GM18519 (cell line): ENCODE results near the gene KDM4D.
"Not testable (repeated sequence)": the region's sequence is repeated elsewhere in the genome, so short reads cannot be mapped to it uniquely, and the experiment has no call there.

Experiments
- ATAC-seq: cut with Tn5 transposase; IDR thresholded peaks from one replicate; pipeline ENCODE4 v1.9.1; 2021; ENCODE audit warnings: mild to moderate bottlenecking, moderate library complexity; ENCODE audit not compliant: unreplicated experiment, low FRiP score

Gene KDM4D

GRCh38 chr11:94956963-94957362 is 16.5 kb upstream of the KDM4D start:
- ATAC-seq = no peak

- ATAC-seq = no peak
Measured at GRCh38 chr11:94958121-94958696, 15.3 kb upstream of the KDM4D start.

- no peak for ATAC-seq
Measured at GRCh38 chr11:94959179-94959578, 14.3 kb upstream of the KDM4D start.

- ATAC-seq = no peak
Measured at GRCh38 chr11:94960488-94960887, 13.0 kb upstream of the KDM4D start.

GRCh38 chr11:94961255-94961654 is 12.3 kb upstream of the KDM4D start:
- no peak for ATAC-seq

GRCh38 chr11:94964934-94965333 is 8.6 kb upstream of the KDM4D start:
- no peak for ATAC-seq

- no peak for ATAC-seq
Measured at GRCh38 chr11:94968334-94968958, 5.1 kb upstream of the KDM4D start.

GRCh38 chr11:94972700-94973098 is 810 bp upstream of the KDM4D start:
- ATAC-seq = no peak

GRCh38 chr11:94974178-94974577 is 669 bp downstream of the KDM4D start:
- no peak for ATAC-seq

- ATAC-seq = no peak
Measured at GRCh38 chr11:94975599-94975998, 2.1 kb downstream of the KDM4D start.

- ATAC-seq = no peak
Measured at GRCh38 chr11:94987378-94987777, 13.9 kb downstream of the KDM4D start.

GRCh38 chr11:94988748-94989147 is 15.2 kb downstream of the KDM4D start:
- no peak for ATAC-seq

GRCh38 chr11:94993400-94993943 is 20.0 kb downstream of the KDM4D start:
- no peak for ATAC-seq

- no peak for ATAC-seq
Measured at GRCh38 chr11:94997437-94997836, 23.9 kb downstream of the KDM4D start.

- ATAC-seq = no peak
Measured at GRCh38 chr11:94998285-94998684, 24.8 kb downstream of the KDM4D start.

- ATAC-seq = no peak
Measured at GRCh38 chr11:95003716-95004115, 30.2 kb downstream of the KDM4D start.

- ATAC-seq = no peak
Measured at GRCh38 chr11:95005642-95006041, 32.1 kb downstream of the KDM4D start.

- no peak for ATAC-seq
Measured at GRCh38 chr11:95011376-95011775, 37.9 kb downstream of the KDM4D start.

GRCh38 chr11:95014184-95014821 is 40.8 kb downstream of the KDM4D start:
- ATAC-seq = no peak

GRCh38 chr11:95016139-95016538 is 42.6 kb downstream of the KDM4D start:
- no peak for ATAC-seq

- ATAC-seq = not testable (repeated sequence)
Measured at GRCh38 chr11:95021468-95021867, 48.0 kb downstream of the KDM4D start.

- no peak for ATAC-seq
Measured at GRCh38 chr11:95024958-95025357, 51.4 kb downstream of the KDM4D start, which contains the start of gene KDM4E. Gene KDM4E, plus strand, starts transcription at chr11:95025258. Its CDS starts 300 bp downstream, at chr11:95025558.
